PC-3 (cell line): ENCODE data around the gene SLC22A17.

Source experiments
- CTCF ChIP-seq: fragments of 300-600 bp; sonication (generic); conservative IDR thresholded peaks from 2 replicates; pipeline ENCODE4 v1.5.1; 2017; ENCODE audit warnings: antibody characterized with exemption, low read depth, mild to moderate bottlenecking, low read length
- EZH2phosphoT487 ChIP-seq: fragments of 300-600 bp; sonication (generic); IDR thresholded peaks from 2 replicates; pipeline ENCODE4 v1.6.1; 2018; ENCODE audit warnings: mild to moderate bottlenecking, antibody characterized with exemption, low read length, borderline replicate concordance

DNA sequence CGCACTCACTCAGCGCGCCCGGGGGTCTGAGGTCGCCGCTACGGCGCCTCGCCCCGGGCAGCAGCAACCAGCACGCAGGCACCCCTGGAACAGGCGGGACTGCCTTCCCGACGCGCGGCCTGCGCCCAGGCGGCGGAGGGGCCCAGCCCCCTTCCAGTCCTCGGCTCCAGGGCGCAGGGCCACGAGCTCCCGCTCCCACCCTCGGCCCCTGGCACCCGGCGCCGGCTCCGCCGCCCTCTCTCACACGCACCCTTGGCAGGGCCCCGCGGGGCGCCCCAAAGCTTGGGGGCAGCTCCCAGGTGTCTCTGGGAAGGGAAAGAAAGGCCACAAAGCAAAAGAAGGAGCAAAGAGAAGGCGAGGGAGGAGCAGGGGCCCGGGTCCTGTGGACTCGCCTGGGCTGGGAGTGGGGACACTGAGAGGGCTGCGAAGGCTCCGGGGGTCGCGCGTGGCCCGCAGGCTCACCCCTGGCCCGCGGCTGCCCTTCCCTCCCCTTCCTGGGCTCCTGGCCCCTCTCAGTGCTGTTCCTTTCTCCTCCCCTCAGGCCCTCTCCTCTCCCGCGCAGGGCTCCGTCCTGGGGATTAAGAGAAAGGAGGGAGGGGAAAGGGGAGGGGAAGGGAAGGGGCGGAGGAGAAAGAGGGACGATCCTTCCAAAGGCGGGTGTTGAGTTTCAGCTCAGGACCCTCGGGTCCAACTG, 13.2 kb upstream of the SLC22A17 start:
- no peak for TF ChIP-seq CTCF
- TF ChIP-seq EZH2phosphoT487, result no peak
